Activated CD4-positive, alpha-beta T cell treated with anti-CD3 and anti-CD28 coated beads, Interleukin-2, amount 50 U/mL, for 16 hours (primary cell): ENCODE measurements around the gene NUP205.
A peak's percentile ranks its signal among the peaks of the same experiment; 100 is the strongest.

Source experiments
- DNase-seq: peaks from one replicate; pipeline ENCODE4 v3.0.0-alpha.2; 2020

NUP205 gene

DNA sequence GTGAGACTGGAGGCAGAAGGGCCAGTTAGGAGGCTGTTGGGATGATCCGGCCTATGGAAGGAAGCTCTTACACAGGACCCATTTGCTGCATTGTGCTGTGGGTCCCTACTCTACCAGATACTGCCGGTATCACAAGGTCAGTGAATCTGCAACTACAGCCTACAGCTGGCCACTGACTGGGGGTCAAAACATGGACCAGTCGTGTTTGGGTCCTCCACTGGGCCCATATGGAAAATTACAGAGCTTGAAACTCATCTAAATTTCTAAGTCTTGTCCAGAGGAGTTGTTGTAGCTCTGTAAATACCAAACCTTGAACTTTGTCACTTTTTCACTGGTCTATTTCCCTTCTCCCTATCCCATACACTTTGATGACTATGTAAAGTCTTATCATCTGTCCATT, 5.6 kb upstream of the NUP205 start:
- DNase-seq: no peak

DNA sequence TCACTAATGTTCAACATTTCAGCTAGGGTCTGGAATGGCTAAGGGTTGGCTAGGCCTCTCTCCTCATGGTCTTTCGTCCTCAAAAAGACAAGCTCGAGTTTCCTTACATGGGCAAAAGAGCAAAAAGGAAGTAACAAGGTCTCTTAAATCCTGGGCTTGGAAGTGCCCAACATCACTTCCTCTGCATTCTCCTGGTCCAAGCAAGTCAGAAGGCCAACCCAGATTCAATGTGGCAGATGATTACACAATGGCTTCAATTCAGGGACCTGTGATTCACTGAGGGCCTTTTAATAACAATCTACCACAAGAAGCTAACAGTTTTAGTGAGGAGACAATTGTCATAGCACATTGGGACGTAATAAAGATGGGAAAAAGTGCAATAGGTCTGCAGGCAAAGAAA, 4.4 kb upstream of the NUP205 start:
- DNase-seq: no peak

DNA sequence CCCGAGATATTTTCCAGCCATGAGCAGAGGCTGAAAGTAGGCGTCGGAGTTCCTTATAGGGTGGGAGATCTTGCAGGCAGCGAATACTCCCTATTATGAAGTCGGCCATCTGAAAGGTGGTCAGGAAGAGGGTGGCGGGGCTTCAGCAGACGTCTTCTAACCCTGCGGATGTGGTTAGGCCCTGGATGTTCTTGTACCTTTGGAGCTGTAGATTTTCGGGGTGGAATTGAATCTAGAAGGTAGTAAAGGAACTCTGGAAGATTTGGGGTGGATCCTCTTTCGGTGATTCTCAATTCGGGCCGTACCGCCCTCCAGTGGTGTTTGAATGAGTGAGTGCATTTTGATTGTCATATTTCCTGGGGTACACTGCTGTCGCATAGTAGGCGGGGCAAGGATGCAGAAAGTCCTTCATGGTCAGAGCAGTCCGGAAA, 635 bp downstream of the NUP205 start:
- peak; percentile 81 for DNase-seq

DNA sequence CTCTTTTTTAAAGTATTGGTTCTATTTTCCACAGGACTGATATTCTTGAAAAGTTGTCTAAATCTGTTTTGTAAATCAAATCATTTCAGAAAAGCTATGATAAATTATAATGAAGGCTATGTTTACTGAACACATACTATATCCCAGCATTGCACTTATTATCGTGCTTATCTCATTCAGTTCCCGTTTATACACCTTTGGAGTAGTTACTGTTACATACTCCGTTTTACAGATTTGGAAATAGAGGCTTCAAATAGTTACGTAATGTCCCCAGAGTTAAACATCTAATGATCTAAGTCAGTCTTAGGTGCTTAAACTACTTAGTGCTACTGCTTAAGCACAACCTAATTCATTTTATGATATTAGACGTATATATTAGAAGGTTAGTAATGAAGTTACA, 1.2 kb downstream of the NUP205 start:
- no peak for DNase-seq

DNA sequence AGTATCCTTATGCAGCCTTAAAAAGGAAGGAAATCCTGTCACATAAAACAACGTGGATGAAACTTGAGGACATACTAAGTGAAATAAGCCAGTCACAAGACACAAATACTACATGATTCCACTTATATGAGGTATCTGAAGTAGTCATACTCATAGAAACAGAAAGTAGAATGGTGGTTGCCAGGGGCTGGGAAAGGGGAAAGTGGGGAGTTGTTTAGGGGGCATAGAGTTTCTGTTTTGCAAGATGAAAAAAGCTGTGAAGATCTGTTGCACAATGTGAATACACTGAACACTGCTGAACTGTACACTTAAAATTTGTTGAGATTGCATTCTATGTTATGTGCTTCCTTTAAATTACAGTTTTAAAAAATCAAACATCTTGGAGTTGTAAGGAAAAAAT, 2.9 kb downstream of the NUP205 start:
- DNase-seq: peak; percentile 3

DNA sequence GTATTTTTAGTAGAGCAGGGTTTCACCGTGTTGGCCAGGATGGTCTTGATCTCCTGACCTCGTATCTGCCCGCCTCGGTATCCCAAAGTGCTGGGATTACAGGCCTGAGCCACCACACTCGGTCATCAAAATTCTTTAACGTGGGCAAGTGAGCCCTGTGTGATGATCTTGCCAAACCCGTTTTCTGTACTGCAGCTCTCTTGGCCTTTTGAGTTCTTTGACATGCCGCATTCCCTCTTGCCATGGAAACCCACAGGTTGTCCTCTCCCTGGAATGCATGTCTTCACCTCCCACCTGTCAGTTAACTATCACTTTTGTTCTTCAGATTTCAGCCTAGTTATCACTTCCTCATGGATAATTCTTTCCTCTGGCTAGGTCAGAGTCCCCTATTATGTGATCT, 5.0 kb downstream of the NUP205 start:
- no peak for DNase-seq

GRCh38 chr7:135571834-135572233, 14.1 kb downstream of the NUP205 start:
- DNase-seq: no peak

DNA sequence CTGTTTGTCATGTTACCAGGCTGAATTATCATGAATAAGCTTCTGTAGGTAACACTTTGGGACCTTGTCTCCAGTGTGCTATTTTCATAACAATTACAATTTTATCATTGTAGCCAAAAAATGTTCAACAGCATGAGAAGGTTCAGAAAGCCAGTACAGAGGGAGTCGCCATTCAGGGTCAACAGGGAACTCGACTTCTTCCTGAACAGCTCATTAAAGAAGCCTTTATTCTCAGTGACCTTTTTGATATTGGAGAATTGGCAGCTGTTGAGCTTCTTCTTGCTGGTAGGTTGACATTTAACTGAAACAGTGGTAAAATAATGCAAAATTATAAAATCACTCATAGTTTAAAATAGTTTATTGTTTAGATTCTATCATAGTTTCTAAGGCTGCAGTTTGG, 15.8 kb downstream of the NUP205 start:
- no peak for DNase-seq

- peak; percentile 3 for DNase-seq
These were observed 17.6 kb downstream of the NUP205 start for GRCh38 chr7:135575296-135575695.

- no peak for DNase-seq
These were observed 20.9 kb downstream of the NUP205 start for GRCh38 chr7:135578569-135578968.

DNA sequence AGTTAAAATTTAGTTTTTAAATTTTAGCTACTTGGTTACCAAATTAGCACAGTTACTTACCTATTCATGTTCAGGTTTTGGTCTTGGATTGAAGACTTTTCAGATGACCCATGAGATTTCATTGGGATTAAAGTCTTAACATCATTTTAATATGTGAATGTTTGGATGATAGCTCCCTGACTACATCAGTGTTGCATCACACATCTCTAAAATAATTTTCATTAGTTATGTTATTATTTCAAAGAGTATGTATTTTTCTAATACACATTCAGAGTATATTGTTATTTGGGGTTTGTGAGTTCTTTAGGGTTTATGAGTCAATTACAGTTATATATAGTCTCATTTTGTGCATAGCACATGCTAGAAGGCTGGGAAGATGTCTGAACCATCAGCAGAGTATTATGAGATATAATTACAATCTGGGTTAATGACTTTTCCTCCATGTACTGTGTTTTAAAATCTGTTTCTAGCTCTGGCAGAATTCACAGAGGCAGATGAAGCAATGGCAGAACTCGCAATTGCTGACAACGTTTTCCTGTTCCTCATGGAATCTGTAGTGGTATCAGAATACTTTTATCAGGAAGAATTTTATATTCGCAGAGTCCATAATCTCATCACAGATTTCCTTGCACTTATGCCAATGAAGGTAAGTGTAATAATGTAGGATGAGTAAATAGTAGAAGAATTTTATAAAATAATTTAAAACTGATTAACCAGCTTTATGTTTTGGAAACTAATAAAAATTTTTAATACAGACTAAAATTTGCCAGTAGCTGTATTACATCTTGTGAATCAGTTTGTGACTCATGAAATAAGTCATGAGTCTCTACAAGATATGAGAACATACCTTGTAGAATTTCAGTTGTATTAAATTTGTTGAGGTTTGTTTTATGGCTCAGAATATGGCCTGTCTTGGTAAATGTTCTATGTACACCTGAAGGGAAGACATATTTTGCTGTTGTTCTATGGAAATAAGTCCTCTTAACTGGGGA, 26.9 kb downstream of the NUP205 start:
- no peak for DNase-seq

GRCh38 chr7:135597181-135597925, 39.6 kb downstream of the NUP205 start:
- DNase-seq: no peak

DNA sequence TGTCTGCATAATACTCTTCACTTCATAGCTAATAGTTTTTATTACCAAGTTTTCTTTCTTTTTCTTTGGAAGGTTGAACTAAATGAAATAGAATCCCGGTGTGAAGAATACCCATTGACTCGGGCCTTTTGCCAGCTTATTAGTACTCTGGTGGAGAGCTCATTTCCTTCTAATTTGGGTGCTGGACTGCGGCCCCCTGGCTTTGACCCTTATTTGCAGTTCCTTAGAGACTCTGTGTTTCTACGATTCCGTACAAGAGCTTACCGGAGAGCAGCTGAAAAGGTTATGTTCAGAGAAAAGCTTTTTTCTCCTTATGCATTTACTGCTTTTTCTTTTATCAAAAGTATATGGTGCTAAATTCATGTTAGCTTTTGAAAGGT, 40.2 kb downstream of the NUP205 start:
- DNase-seq: no peak

GRCh38 chr7:135599471-135599870, 41.8 kb downstream of the NUP205 start:
- no peak for DNase-seq

GRCh38 chr7:135600226-135600625, 42.5 kb downstream of the NUP205 start:
- no peak for DNase-seq

- no peak for DNase-seq
These were observed 43.5 kb downstream of the NUP205 start for GRCh38 chr7:135601182-135601581.

- DNase-seq: no peak
These were observed 44.6 kb downstream of the NUP205 start for GRCh38 chr7:135602304-135602703.

DNA sequence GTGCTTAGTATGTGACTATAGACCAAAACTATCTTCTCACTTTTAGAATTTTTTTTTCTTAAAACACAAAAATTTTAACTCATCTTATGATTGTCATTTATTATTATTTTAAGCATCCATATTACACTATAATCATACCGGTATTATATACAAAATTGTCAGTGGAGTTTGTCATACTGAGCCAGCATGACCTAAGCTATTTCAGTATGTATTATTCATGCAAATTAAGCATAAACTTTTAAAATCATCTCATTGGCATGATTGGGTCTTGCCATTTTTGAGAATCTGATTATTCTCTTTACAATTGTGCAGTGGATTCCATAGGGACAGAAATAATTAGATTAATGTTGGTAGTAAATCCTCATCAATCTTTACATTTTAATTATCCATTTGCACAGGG, 58.4 kb downstream of the NUP205 start:
- DNase-seq: no peak

DNA sequence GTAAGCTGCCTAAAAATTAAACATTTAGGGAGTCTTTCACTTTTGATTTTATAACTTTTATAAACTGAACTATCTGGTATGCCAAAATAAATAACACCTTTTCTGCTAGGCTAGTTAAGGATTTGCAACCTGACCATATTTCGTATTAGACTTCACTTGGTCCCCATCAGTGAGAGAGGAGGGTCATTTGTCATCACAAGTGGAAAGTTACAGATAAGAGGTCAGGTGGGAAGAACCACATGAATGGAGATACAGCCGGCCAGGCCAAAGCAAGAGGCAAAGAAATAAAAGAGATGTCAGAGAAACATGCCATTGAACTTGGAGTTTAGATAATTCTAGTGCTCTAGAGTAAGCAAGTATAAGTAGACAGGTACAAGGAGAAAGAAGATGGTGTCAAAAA, 60.1 kb downstream of the NUP205 start:
- no peak for DNase-seq

DNA sequence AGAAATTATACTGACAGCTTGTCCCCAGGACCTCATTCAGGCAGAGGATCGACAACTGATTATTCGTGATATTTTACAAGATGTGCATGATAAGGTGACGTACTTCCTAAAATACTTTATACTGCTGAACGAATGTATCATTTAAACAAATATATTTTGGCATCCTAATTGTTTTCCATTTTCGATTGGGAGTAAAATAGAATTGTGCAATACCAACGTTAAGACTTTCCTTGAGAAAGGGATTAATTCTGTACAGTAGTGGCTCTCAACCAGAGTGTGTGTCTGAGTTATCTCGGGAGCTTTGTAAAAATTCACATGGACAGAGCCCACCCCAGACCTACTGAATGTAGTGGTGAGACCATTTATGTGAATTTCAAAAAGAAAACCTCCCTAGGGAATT, 60.8 kb downstream of the NUP205 start:
- DNase-seq: no peak

DNA sequence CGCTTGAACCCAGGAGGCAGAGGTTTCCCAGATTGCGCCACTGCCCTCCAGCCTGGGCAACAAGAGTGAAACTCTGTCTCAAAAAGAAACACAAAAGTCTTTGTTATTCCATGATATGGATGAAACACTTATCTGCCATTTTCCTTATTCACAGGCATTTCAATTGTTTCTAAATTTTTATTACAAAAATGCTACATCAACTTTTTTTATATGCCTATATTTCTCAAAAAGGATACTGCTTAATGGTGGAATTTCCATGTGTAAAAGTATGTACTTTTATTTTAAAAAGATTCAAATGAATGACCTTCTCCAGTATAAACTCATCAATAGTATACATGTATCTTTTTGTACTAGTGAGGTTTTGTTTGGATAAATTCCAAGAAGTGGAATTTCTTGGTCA, 62.7 kb downstream of the NUP205 start:
- no peak for DNase-seq

DNA sequence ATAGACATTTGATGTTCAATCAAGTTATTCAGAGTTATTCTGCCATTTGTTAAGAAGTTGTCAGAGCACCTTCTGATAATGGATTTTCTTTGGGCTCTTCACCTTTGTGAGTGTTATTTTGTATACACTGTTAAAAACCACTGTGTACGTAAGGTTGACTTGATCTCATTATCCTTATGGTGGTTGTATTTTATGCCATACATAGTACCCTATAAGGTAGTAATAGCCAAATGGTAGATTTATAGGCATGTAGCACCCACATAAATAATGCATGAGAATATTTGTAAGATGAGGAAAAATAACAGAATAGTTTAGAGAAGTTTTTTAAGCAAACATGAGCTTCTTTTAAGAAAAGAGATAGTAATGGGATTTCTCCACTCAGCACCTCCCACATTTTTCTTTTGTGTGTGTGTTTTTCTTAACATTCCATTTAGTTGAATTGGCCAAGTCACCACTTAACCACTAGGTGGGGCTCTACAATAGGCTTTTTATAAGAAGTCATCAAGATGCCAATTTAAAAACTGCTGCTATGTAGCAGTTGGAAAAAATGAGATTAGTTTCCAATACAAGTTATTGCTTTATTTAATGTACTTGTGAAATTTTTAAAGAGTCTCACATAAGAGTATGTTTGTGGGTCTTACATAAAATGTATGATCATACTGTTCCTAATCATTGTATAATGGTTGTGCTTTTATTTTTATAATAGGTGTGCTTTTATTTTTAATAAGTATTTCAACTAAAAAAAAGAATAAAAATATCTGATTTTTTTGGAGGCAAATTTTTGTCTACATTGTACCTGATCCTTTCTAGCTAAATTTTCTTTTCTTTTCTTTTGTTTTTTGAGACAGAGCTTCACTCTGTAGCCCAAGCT, 63.5 kb downstream of the NUP205 start:
- peak; percentile 49 for DNase-seq
